ENCODE measurements around the gene ZNF735.

DNA sequence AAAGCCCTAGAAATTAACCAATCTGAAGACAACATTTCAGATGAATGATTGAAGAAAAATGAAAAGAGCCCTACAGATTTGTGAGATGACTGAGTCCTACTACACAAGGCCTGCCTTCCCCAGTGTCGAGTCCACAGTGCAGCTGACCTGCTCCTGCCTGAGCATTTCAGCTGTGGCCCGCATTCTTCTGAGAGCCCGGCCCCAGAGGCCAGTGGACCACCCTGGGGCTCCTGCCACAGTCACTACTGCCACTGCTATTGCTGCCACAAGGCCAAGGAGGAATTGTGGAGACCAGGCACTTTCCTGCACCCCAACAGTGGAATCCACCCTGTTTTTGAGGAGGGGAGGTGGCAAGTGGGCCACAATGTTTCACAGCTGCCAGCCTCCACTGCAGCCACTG lies 19.6 kb upstream of the ZNF735 start:
- TF ChIP-seq, protein P1, sequence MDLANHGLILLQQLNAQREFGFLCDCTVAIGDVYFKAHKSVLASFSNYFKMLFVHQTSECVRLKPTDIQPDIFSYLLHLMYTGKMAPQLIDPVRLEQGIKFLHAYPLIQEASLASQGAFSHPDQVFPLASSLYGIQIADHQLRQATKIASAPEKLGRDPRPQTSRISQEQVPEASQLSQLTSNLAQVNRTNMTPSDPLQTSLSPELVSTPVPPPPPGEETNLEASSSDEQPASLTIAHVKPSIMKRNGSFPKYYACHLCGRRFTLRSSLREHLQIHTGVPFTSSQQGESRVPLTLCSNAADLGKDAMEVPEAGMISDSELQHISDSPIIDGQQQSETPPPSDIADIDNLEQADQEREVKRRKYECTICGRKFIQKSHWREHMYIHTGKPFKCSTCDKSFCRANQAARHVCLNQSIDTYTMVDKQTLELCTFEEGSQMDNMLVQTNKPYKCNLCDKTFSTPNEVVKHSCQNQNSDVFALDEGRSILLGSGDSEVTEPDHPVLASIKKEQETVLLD (IDR thresholded peaks at IDR 0.05): no peak
- TF ChIP-seq ETV5 (CRISPR knock-in tag; IDR thresholded peaks at IDR 0.05; ENCODE audit: low read depth): no peak
- no peak for TF ChIP-seq FOXJ3 (CRISPR knock-in tag; IDR thresholded peaks at IDR 0.05)
- TF ChIP-seq, protein P2, sequence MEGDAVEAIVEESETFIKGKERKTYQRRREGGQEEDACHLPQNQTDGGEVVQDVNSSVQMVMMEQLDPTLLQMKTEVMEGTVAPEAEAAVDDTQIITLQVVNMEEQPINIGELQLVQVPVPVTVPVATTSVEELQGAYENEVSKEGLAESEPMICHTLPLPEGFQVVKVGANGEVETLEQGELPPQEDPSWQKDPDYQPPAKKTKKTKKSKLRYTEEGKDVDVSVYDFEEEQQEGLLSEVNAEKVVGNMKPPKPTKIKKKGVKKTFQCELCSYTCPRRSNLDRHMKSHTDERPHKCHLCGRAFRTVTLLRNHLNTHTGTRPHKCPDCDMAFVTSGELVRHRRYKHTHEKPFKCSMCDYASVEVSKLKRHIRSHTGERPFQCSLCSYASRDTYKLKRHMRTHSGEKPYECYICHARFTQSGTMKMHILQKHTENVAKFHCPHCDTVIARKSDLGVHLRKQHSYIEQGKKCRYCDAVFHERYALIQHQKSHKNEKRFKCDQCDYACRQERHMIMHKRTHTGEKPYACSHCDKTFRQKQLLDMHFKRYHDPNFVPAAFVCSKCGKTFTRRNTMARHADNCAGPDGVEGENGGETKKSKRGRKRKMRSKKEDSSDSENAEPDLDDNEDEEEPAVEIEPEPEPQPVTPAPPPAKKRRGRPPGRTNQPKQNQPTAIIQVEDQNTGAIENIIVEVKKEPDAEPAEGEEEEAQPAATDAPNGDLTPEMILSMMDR (IDR thresholded peaks at IDR 0.05 in 2 of 3, conservative IDR thresholded peaks at IDR 0.05 in 1 of 3; ENCODE audit: insufficient read depth in 2 of 3, low read depth in 1 of 3, low read length in 3 of 3): no peak
- TF ChIP-seq POLR2AphosphoS5 (IDR thresholded peaks at IDR 0.05; ENCODE audit: control insufficient read depth, insufficient read depth, low read depth, low read length): no peak
- TF ChIP-seq, protein P3, sequence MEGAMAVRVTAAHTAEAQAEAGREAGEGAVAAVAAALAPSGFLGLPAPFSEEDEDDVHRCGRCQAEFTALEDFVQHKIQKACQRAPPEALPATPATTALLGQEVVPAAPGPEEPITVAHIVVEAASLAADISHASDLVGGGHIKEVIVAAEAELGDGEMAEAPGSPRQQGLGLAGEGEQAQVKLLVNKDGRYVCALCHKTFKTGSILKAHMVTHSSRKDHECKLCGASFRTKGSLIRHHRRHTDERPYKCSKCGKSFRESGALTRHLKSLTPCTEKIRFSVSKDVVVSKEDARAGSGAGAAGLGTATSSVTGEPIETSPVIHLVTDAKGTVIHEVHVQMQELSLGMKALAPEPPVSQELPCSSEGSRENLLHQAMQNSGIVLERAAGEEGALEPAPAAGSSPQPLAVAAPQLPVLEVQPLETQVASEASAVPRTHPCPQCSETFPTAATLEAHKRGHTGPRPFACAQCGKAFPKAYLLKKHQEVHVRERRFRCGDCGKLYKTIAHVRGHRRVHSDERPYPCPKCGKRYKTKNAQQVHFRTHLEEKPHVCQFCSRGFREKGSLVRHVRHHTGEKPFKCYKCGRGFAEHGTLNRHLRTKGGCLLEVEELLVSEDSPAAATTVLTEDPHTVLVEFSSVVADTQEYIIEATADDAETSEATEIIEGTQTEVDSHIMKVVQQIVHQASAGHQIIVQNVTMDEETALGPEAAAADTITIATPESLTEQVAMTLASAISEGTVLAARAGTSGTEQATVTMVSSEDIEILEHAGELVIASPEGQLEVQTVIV (CRISPR knock-in tag; IDR thresholded peaks at IDR 0.05; ENCODE audit: borderline replicate concordance): no peak
